ENCODE results near the gene ANO9.

ANO9 gene

GRCh38 chr11:406796-407650 lies 34.8 kb downstream of the ANO9 start:
- peak; percentile 82 for DNase-seq (ENCODE audit: low read depth)
- H3K4me3 ChIP-seq (replicated peaks; ENCODE audit: low read depth, low read length) = peak overlapping the region; percentile 62
- TF ChIP-seq CTCF (IDR thresholded peaks at IDR 0.05; ENCODE audit: low read length, missing control alignments) = no peak

- no peak for DNase-seq (ENCODE audit: low read depth)
- TF ChIP-seq CTCF (IDR thresholded peaks at IDR 0.05; ENCODE audit: low read length, missing control alignments) = no peak
- peak overlapping the region; percentile 62 for H3K4me3 ChIP-seq (replicated peaks; ENCODE audit: low read depth, low read length)
Measured at GRCh38 chr11:405954-406795, 35.6 kb downstream of the ANO9 start.

GRCh38 chr11:405323-405953 lies 36.4 kb downstream of the ANO9 start:
- TF ChIP-seq CTCF (IDR thresholded peaks at IDR 0.05; ENCODE audit: low read length, missing control alignments) = no peak
- H3K4me3 ChIP-seq (replicated peaks; ENCODE audit: low read depth, low read length) = no peak overlapping the region
- peak; percentile 26 for DNase-seq (ENCODE audit: low read depth)

GRCh38 chr11:404551-405264 lies 37.1 kb downstream of the ANO9 start:
- TF ChIP-seq CTCF (IDR thresholded peaks at IDR 0.05; ENCODE audit: low read length, missing control alignments) = no peak

GRCh38 chr11:403761-404431 lies 37.9 kb downstream of the ANO9 start:
- no peak for DNase-seq (ENCODE audit: low read depth)
- TF ChIP-seq CTCF (IDR thresholded peaks at IDR 0.05; ENCODE audit: low read length, missing control alignments) = no peak
- H3K4me3 ChIP-seq (replicated peaks; ENCODE audit: low read depth, low read length) = no peak overlapping the region

More at GRCh38 chr11:404551-405264, 37.1 kb downstream of the ANO9 start:
- DNase-seq (ENCODE audit: low read depth) = no peak
- H3K4me3 ChIP-seq (replicated peaks; ENCODE audit: low read depth, low read length) = no peak overlapping the region

All from fibroblast of pulmonary artery (primary cell).